H9 (cell line): ENCODE measurements around the gene JARID2. TPM values are rescaled to one million over a fixed set of nuclear protein-coding genes. Genes with fewer than 3 reads are reported as not detected.

Experiments used
- DNase-seq: peaks from one replicate; pipeline ENCODE4 v3.0.0-alpha.2; 2017
- H2AFZ ChIP-seq: one replicate; pipeline ENCODE4 v1.6.1; 2013; ENCODE audit warnings: mild to moderate bottlenecking, low read length, control low read depth, moderate library complexity
- H2AK5ac ChIP-seq: 2 replicates; pipeline ENCODE4 v1.6.1; 2013; ENCODE audit warnings: low read length, control low read depth, mixed read lengths; ENCODE audit not compliant: insufficient read length
- H2BK120ac ChIP-seq: one replicate; pipeline ENCODE4 v1.6.1; 2013; ENCODE audit warnings: low read depth, mild to moderate bottlenecking, low read length, control low read depth, inconsistent platforms; ENCODE audit not compliant: poor library complexity, severe bottlenecking
- H2BK12ac ChIP-seq: 2 replicates; pipeline ENCODE4 v1.6.1; 2013; ENCODE audit warnings: low read length, control low read depth, mixed read lengths, low read depth; ENCODE audit not compliant: insufficient read length
- H2BK15ac ChIP-seq: 2 replicates; pipeline ENCODE4 v1.6.1; 2013; ENCODE audit warnings: low read depth, low read length, control low read depth
- H2BK20ac ChIP-seq: one replicate; pipeline ENCODE4 v1.6.1; 2013; ENCODE audit warnings: low read depth, mild to moderate bottlenecking, low read length, control low read depth, inconsistent platforms; ENCODE audit not compliant: poor library complexity, severe bottlenecking
- H2BK5ac ChIP-seq: 2 replicates; pipeline ENCODE4 v1.6.1; 2013; ENCODE audit warnings: low read length, control low read depth, mixed read lengths; ENCODE audit not compliant: insufficient read length
- H3K14ac ChIP-seq: 2 replicates; pipeline ENCODE4 v1.6.1; 2013; ENCODE audit warnings: low read length, control low read depth; ENCODE audit not compliant: insufficient read depth
- H3K18ac ChIP-seq: 2 replicates; pipeline ENCODE4 v1.6.1; 2013; ENCODE audit warnings: low read depth, mild to moderate bottlenecking, mixed read lengths, low read length, control low read depth; ENCODE audit not compliant: insufficient read length
- H3K23ac ChIP-seq: 2 replicates; pipeline ENCODE4 v1.6.1; 2013; ENCODE audit warnings: low read length, control low read depth, mixed read lengths, low read depth; ENCODE audit not compliant: insufficient read length
- H3K23me2 ChIP-seq: 2 replicates; pipeline ENCODE4 v1.6.1; 2013; ENCODE audit warnings: low read depth, mild to moderate bottlenecking, mixed read lengths, low read length, control low read depth; ENCODE audit not compliant: insufficient read length, poor library complexity, severe bottlenecking
- H3K27ac ChIP-seq: 2 replicates; pipeline ENCODE4 v1.5.1; 2013; ENCODE audit warnings: low read length, control low read depth, mixed read lengths, low read depth; ENCODE audit not compliant: insufficient read length
- H3K27me3 ChIP-seq: 2 replicates; pipeline ENCODE4 v1.6.1; 2013; ENCODE audit warnings: low read length, control low read depth, inconsistent platforms; ENCODE audit not compliant: insufficient read depth
- H3K4ac ChIP-seq: 2 replicates; pipeline ENCODE4 v1.6.1; 2013; ENCODE audit warnings: low read depth, mild to moderate bottlenecking, control low read depth, inconsistent platforms, low read length, moderate library complexity
- H3K4me1 ChIP-seq: 2 replicates; pipeline ENCODE4 v1.6.1; 2013; ENCODE audit warnings: low read length, control low read depth, inconsistent platforms; ENCODE audit not compliant: insufficient read depth
- H3K4me2 ChIP-seq: 2 replicates; pipeline ENCODE4 v1.6.1; 2013; ENCODE audit warnings: low read length, control low read depth, mixed read lengths; ENCODE audit not compliant: insufficient read length, insufficient read depth
- H3K56ac ChIP-seq: 2 replicates; pipeline ENCODE4 v1.6.1; 2013; ENCODE audit warnings: low read depth, mild to moderate bottlenecking, mixed read lengths, low read length, control low read depth; ENCODE audit not compliant: insufficient read length
- H3K79me1 ChIP-seq: 2 replicates; pipeline ENCODE4 v1.6.1; 2013; ENCODE audit warnings: low read depth, mild to moderate bottlenecking, moderate library complexity, low read length, control low read depth, inconsistent platforms; ENCODE audit not compliant: insufficient read depth, poor library complexity, severe bottlenecking
- H3K79me2 ChIP-seq: 2 replicates; pipeline ENCODE4 v1.6.1; 2013; ENCODE audit warnings: low read length, control low read depth, inconsistent platforms; ENCODE audit not compliant: insufficient read depth
- H3K9ac ChIP-seq: 2 replicates; pipeline ENCODE4 v1.6.1; 2013; ENCODE audit warnings: low read length, control low read depth, mixed read lengths; ENCODE audit not compliant: insufficient read length; ENCODE audit errors: extremely low read depth
- H3K9me3 ChIP-seq: one replicate; pipeline ENCODE4 v1.6.1; 2013; ENCODE audit warnings: low read depth, low read length, inconsistent platforms; ENCODE audit not compliant: control insufficient read depth
- H3T11ph ChIP-seq: one replicate; pipeline ENCODE4 v1.6.1; 2013; ENCODE audit warnings: mild to moderate bottlenecking, low read length, control low read depth, inconsistent platforms
- H4K20me1 ChIP-seq: one replicate; pipeline ENCODE4 v1.6.1; 2013; ENCODE audit not compliant: control insufficient read depth, insufficient read length, insufficient read depth
- H4K5ac ChIP-seq: 2 replicates; pipeline ENCODE4 v1.6.1; 2013; ENCODE audit warnings: low read depth, mild to moderate bottlenecking, mixed read lengths, low read length, control low read depth; ENCODE audit not compliant: insufficient read length
- H4K8ac ChIP-seq: replicated peaks from 2 replicates; pipeline ENCODE4 v1.6.1; 2013; ENCODE audit warnings: low read length, control low read depth, mixed read lengths, low read depth; ENCODE audit not compliant: insufficient read length
- H4K91ac ChIP-seq: 2 replicates; pipeline ENCODE4 v1.6.1; 2013; ENCODE audit warnings: low read depth, mild to moderate bottlenecking, moderate library complexity, mixed read lengths, low read length, control low read depth; ENCODE audit not compliant: insufficient read length
- H3K27ac Mint-ChIP-seq, 3 experiments: 2 replicates in 2 of 3; 3 replicates in 1 of 3; pipeline ENCODE4 v1.8.0; 2020 to 2021; ENCODE audit warnings: mixed read lengths in 3 of 3, mild to moderate bottlenecking in 1 of 3, moderate library complexity in 1 of 3
- H3K27me3 Mint-ChIP-seq: 2 replicates; pipeline ENCODE4 v1.8.0; 2021; ENCODE audit warnings: low read depth, mild to moderate bottlenecking, moderate library complexity, mixed read lengths
- H3K36me3 Mint-ChIP-seq, 3 experiments: 2 replicates in 2 of 3; 3 replicates in 1 of 3; pipeline ENCODE4 v1.8.0; 2020 to 2021; ENCODE audit warnings: low read depth in 3 of 3, mixed read lengths in 3 of 3; ENCODE audit not compliant: insufficient read depth in 1 of 3
- H3K4me1 Mint-ChIP-seq, 2 experiments: 2 replicates each; pipeline ENCODE4 v1.8.0; 2020; ENCODE audit warnings: mixed read lengths in 2 of 2
- H3K4me3 Mint-ChIP-seq, 2 experiments: 2 replicates in 1 of 2; 3 replicates in 1 of 2; pipeline ENCODE4 v1.8.0; 2020 to 2021; ENCODE audit warnings: mild to moderate bottlenecking in 2 of 2, mixed read lengths in 2 of 2, moderate library complexity in 1 of 2
- H3K9me3 Mint-ChIP-seq, 2 experiments: 2 replicates in 1 of 2; 3 replicates in 1 of 2; pipeline ENCODE4 v1.8.0; 2020; ENCODE audit warnings: mild to moderate bottlenecking in 2 of 2, mixed read lengths in 2 of 2, moderate library complexity in 1 of 2
- CTCF ChIP-seq: fragments of 200-600 bp; sonication (generic); conservative IDR thresholded peaks from 3 replicates; pipeline ENCODE4 v1.8.0; 2021; ENCODE audit warnings: antibody characterized with exemption, mild to moderate bottlenecking
- WGBS: extraction: QIAGEN DNeasy Blood & Tissue Kit; methylation state at CpG from one replicate; pipeline ENCODE4 v1.1.7; 2013; ENCODE audit warnings: missing lambda C conversion rate, low lambda C conversion rate, mixed read lengths; ENCODE audit not compliant: insufficient read length; ENCODE audit errors: extremely low coverage; 5-methylcytosine and 5-hydroxymethylcytosine counted together
- total RNA-seq: library from RNA; stranded (reverse); gene quantifications from 2 replicates; pipeline ENCODE4 v1.2.1, GENCODE V29; 2021

Gene JARID2
- total RNA-seq, 1 experiment from 2014 or later: 174 TPM

GRCh38 chr6:15301179-15302006 lies 55.5 kb downstream of the JARID2 start:
- H3K4ac ChIP-seq: no peak overlapping the region
- H2BK20ac ChIP-seq: no peak overlapping the region
- no peaks in the 10 kb centered on the region for H3K79me1 ChIP-seq
- no peak for DNase-seq
- no peak overlapping the region for H3T11ph ChIP-seq
- TF ChIP-seq CTCF: no peak
- no peak overlapping the region for H4K91ac ChIP-seq
- no peak overlapping the region for H2BK15ac ChIP-seq
- no peak overlapping the region for H2BK120ac ChIP-seq
- peak overlapping the region in 1 of 3 experiments; percentile 62; a peak in 2 of 7 replicates for H3K27ac Mint-ChIP-seq
- no peak overlapping the region for H2BK5ac ChIP-seq
- H3K23me2 ChIP-seq: no peaks in the 10 kb centered on the region
- H2BK12ac ChIP-seq: no peak overlapping the region
- H3K23ac ChIP-seq: no peak overlapping the region
- no peak overlapping the region for H3K9ac ChIP-seq
- H3K4me1 Mint-ChIP-seq: peaks cover 75 to 76% of the 10 kb centered on the region in 2 experiments
- no peaks in the 10 kb centered on the region for H3K9me3 ChIP-seq
- H3K27me3 ChIP-seq: no peaks in the 10 kb centered on the region
- H4K5ac ChIP-seq: no peak overlapping the region
- no peak overlapping the region for H3K56ac ChIP-seq
- H3K4me2 ChIP-seq: no peak overlapping the region
- H3K14ac ChIP-seq: no peak overlapping the region
- H3K36me3 Mint-ChIP-seq: peaks cover 0 to 16% (median 8%) of the 10 kb centered on the region in 3 experiments; a peak in 3 of 7 replicates
- no peaks in the 10 kb centered on the region for H3K27me3 Mint-ChIP-seq
- H3K4me3 Mint-ChIP-seq: no peak overlapping the region
- H4K20me1 ChIP-seq: peaks cover 2% of the 10 kb centered on the region
- H3K4me1 ChIP-seq: peaks cover 24% of the 10 kb centered on the region; the same call in 1 of the 2 replicates
- no peak overlapping the region for H2AFZ ChIP-seq
- H4K8ac ChIP-seq: no peak overlapping the region
- WGBS: 100% methylated on average over 1 of the region's 6 CpGs
- no peak overlapping the region for H3K27ac ChIP-seq
- no peak overlapping the region for H2AK5ac ChIP-seq
- no peaks in the 10 kb centered on the region for H3K9me3 Mint-ChIP-seq
- no peak overlapping the region for H3K18ac ChIP-seq
- peaks cover 92% of the 10 kb centered on the region for H3K79me2 ChIP-seq
